GM19467 (cell line): ENCODE results near the gene RAB3GAP1.
"Not testable (repeated sequence)": the region's sequence is repeated elsewhere in the genome, so short reads cannot be mapped to it uniquely, and the experiment has no call there.

ENCODE experiments used
- ATAC-seq: cut with Tn5 transposase; IDR thresholded peaks from one replicate; pipeline ENCODE4 v1.9.1; 2021; ENCODE audit warnings: mild to moderate bottlenecking, moderate library complexity; ENCODE audit not compliant: unreplicated experiment

Gene RAB3GAP1

GRCh38 chr2:135052997-135053474 is 944 bp downstream of the RAB3GAP1 start:
- peak; percentile 28 for ATAC-seq

- ATAC-seq, result no peak
Measured at GRCh38 chr2:135055182-135055786, 3.2 kb downstream of the RAB3GAP1 start.

GRCh38 chr2:135056790-135057189 is 4.7 kb downstream of the RAB3GAP1 start:
- no peak for ATAC-seq

GRCh38 chr2:135059577-135059976 is 7.5 kb downstream of the RAB3GAP1 start:
- no peak for ATAC-seq

GRCh38 chr2:135063210-135063609 is 11.1 kb downstream of the RAB3GAP1 start:
- ATAC-seq, result no peak

DNA sequence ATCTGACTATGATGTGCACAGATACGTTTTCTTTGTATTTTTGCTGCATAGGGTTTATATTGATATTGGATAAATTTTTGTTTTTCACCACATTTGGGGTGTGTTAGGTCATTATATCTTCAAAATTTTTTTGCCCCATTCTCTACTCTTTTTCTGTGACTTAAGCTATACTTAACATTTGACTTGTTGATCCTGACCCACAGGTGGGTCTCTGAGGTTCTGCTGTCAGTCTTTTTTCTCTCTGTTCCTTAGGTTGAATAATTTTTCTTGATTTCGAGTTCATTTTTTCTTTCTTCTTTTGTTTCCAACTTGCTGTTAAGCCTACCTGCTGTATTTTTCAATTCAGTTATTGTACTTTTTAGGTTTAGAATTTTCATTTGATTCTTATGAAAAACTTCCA is 12.1 kb downstream of the RAB3GAP1 start:
- ATAC-seq, result no peak

GRCh38 chr2:135066710-135067109 is 14.6 kb downstream of the RAB3GAP1 start:
- ATAC-seq, result no peak

DNA sequence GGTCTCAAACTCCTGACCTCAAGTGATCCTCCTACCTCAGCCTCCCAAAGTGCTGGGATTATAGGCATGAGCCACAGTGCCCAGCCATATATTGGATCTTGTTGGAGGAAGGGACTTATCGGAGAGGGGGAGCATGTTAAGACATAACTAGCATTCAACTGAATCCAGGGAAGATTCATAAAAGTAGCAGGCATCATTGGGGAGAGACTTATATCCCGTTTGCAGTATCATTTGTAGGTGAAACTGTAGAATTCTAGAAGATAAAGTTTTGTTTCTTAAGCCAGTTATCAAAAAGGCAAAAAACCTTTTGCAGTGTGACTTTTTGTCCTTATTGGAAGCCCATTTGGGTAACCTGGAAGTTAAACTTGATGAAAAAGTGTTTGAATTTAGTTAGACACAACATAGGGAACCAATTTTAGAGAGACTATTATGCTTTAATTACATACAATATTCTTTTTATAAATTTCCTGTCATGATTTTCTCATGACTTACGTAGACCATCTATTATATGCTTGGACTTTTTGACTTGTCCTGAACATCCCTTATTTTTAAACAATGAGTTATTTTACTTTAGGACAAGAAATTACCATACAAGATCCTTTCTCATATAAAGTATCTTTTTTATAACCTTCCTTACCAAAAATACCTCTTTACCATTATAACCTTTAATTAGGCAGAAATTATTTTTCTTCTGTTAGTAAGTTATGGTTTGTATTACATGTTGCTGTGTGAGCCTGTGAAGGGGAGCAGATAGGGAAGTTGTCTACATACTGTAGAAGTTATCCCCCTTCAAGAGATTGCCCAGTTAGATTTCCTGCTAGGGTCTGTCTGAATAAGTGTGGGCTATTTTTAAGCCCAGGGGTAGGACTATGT is 20.3 kb downstream of the RAB3GAP1 start:
- no peak for ATAC-seq

GRCh38 chr2:135074216-135074615 is 22.1 kb downstream of the RAB3GAP1 start:
- ATAC-seq, result no peak

GRCh38 chr2:135076556-135076955 is 24.5 kb downstream of the RAB3GAP1 start:
- ATAC-seq, result no peak

DNA sequence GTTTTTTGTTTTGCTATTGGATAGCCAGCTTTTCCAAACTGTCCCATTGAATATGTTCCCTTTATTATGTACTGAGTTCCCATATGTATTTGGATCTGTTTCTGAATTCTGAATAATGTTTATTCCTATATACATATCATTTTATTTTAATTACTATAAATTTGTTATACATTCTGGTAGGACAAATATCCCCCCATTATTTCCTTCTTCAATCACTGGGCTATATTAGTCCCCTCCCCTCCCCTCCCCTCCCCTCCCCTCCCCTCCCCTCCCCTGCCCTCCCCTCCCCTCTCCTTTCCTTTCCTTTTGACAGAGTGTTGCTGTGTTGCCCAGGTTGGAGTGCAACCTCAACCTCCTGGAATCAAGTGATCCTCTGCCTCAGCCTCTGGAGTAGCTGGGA is 26.3 kb downstream of the RAB3GAP1 start:
- ATAC-seq, result no peak

- ATAC-seq, result no peak
Measured at GRCh38 chr2:135086222-135086621, 34.1 kb downstream of the RAB3GAP1 start.

- not testable (repeated sequence) for ATAC-seq
Measured at GRCh38 chr2:135089597-135089996, 37.5 kb downstream of the RAB3GAP1 start.

GRCh38 chr2:135091681-135092080 is 39.6 kb downstream of the RAB3GAP1 start:
- no peak for ATAC-seq

DNA sequence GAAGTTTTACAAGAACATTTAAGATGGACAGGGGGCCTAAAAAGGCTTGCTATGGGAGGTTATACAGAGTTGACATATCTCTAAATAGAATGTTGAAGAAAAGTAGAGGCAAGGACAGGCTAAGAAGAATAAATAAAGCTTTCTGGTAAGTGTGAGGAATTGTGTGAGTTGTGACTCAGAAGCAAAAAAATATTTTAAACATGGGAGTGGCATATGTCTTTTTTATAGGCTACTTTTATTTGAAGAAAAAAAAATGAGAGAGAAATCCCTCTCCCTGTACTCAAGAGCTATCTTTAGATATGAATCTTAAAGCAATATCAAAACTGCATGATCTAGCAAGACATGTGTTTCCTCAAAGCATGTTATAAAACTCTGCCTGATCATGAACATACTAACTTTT is 41.1 kb downstream of the RAB3GAP1 start:
- no peak for ATAC-seq

DNA sequence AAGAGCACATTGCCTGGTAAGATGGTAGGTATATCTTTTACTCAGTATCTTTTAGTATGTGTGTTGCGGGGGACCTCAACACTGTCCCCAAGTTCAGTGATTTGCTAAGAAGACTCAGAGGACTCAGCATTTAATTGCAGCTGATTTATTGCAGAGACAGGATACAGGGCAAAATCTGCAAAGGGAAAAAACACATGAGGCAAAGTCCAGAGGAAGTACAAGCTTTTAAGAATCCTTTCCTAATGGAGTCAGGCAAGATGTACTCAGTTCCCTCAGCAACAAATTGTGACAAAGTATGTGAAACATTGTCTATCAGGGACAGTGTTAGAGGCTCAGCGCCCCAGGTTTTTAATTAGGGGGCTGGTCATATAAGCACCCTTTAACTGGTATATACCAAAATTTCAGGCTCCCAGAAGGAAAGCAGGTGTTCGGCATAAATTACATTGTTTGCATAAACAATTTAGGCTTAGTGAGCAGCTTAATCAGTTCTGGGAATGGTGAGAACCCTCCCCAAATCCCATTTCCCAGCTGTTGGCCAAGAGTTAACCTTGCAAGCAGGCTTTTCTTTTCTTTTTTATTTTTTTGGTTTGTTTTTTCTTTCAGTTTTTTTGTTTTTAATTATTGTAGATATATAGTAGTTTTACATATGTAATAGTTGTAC is 41.7 kb downstream of the RAB3GAP1 start:
- no peak for ATAC-seq

GRCh38 chr2:135094508-135094907 is 42.4 kb downstream of the RAB3GAP1 start:
- ATAC-seq, result no peak

- no peak for ATAC-seq
Measured at GRCh38 chr2:135095591-135095990, 43.5 kb downstream of the RAB3GAP1 start.

DNA sequence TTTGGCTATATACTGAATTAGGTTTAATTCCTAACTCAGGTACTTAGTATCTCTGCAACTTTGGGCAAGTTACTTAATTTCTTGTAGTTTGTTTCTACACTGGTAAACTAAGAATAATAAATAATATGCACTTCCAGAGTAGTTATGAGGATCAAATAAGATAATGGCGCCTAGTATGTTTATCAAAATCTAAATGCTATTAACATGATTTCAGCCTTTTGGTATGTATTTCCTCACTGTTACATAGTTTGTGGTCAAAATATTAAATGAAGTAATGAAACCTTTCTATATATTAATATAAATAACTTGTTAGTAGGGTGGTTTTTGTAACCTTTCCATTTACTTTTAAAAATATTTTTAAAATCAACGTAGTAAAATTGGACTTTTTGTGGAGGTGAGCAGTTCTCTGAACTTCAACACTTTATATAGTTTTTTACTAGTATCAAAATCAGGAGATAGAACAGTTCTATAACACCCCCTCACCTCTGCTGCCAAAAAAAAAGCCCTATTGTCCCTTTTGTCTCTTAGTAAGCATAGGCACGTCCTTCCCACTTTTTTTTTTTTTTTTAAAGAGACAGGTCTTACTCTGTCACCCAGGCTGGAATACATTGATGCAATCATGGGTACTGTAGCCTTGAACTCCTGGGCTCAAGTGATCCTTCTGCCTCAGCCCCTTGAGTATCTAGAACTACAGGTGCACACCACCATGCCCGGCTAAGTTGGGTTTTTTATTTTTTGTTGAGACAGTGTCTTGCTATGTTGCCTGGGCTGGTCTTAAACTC is 44.8 kb downstream of the RAB3GAP1 start:
- no peak for ATAC-seq

GRCh38 chr2:135097532-135098231 is 45.6 kb downstream of the RAB3GAP1 start:
- ATAC-seq, result no peak
